Fibroblast of upper back skin (primary cell): ENCODE data around the gene EIF2S3.
"Not testable (repeated sequence)": the region's sequence is repeated elsewhere in the genome, so short reads cannot be mapped to it uniquely, and the experiment has no call there.

Experiments used
- DNase-seq: peaks from one replicate; pipeline ENCODE4 v3.0.0-alpha.2; 2013

EIF2S3 gene

GRCh38 chrX:24050522-24051318 is 4.0 kb upstream of the EIF2S3 start:
- DNase-seq, result not testable (repeated sequence)

DNA sequence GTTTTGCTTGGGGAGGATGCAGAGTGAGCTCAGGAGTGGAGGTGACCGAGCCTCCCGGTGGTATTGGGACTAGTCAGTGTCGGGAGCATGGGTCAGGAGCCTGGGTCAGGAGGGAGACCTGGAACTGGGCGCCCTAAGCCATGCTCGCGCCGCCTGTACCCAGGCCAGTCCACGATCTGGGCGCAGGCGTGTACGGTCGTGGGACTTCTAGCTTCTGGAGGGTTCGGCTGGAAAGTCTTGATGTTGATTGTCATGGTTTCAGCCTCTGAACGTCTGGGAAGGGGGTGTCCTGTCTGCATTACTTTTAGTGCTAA is 244 bp downstream of the EIF2S3 start:
- no peak for DNase-seq

DNA sequence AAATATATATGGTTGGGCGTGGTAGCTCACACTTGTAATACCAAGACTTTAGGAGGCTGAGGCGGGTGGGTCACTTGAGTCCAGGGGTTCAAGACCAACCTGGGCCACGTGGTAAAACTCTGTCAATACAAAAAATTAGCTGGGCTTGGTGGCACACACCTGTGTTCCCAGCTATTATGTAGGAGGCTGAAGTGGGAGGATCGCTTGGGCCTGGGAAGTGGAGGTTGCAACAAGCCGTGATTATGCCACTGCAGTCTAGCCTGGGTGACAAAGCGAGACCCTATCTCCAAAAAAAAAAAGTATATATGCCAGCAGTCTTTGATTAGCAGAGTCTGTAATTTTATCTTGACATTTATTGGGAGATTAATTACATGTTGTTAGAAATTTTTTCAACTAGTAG is 8.7 kb downstream of the EIF2S3 start:
- DNase-seq, result no peak

DNA sequence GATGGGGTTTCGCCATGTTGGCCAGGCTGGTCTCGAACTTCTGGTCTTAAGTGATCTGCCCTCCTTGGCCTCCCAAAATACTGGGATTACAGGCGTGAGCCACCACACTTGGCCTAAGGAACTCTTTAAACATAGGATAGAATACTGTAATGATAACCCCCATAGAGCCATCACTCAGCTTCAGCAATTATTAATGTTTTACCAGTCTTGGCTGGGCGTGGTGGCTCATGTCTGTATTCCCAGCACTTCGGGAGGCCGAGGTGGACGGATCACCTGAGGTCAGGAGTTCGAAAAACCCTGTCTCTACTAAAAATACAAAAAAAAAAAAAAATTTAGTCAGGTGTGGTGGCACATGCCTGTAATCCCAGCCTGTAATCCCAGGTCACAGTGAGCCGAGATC is 15.1 kb downstream of the EIF2S3 start:
- no peak for DNase-seq

DNA sequence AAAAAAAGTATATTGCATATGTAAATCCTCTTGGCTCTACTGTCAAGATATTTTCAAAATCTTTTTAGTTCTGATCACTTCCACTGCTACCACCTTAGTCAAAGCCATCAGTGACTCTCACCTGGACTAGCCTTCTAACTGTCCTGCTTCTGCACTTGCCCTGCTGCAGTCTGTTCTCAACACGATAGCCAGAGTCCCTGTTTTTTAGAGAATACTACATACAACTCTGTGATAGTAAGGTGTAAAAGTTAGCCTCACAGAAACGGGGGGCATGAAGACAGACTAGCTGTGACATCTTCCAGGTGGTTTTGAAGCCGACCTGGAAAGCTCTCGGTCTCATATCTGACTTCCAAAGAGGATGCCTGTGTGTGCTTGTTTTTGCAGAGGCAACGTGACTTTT is 24.7 kb downstream of the EIF2S3 start:
- no peak for DNase-seq

- DNase-seq, result not testable (repeated sequence)
Observed at GRCh38 chrX:24080245-24080644, 25.5 kb downstream of the EIF2S3 start.

DNA sequence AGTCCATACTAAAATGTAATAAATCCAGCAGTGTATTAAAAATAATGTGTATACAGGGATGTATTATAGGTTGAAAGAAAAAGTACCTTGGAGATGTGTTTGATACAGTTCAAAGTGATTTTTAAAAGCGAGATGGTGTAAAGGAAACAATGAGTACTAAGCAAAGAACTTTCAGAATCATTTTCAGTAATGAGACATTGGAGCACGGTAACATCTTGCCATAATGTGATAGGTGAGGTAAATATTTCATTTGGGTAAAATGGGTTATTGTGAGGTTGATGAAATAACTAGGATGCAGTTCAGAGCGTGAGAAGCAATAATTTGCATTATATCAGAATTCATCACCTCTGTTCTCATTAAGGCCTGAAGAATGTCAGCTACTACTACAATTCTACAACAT is 25.9 kb downstream of the EIF2S3 start:
- no peak for DNase-seq

- peak; percentile 44 for DNase-seq
Observed at GRCh38 chrX:24081661-24082154, 27.0 kb downstream of the EIF2S3 start.

DNA sequence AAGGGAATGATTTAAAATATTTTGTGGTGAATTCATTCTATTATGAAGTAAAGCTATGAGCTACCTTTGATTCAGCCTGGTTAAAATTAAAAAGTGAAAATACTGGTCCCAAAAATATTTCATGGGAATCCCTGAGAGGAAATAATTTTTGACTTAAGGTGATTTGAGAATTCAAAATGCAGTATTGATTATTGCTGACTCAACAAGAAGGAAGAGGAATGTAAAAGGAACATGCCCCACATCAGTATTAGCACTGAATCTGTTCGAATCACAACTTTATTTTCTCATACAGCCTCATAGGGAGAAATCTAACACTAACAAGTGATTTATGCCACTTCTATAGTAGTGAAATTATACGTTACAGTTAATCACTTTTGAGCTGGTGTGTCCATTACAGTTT is 27.7 kb downstream of the EIF2S3 start:
- no peak for DNase-seq

DNA sequence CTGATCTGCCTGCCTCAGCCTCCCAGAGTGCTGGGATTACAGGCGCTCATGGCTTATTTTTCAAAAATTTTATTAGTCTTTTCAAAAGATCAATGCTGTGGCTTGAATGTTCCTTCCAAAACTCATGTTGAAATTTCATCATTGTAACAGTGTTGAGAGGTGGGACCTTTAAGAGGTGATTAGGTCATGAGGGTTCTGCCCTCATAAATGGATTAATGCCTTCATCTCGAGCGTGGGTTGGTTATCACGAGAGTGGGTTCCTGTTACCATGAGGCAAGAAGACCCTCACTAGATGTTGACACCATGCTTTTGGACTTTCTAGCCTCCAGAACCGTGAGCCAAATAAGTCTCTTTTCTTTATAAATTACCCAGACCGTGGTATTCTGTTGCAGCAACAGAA is 30.3 kb downstream of the EIF2S3 start:
- DNase-seq, result no peak

DNA sequence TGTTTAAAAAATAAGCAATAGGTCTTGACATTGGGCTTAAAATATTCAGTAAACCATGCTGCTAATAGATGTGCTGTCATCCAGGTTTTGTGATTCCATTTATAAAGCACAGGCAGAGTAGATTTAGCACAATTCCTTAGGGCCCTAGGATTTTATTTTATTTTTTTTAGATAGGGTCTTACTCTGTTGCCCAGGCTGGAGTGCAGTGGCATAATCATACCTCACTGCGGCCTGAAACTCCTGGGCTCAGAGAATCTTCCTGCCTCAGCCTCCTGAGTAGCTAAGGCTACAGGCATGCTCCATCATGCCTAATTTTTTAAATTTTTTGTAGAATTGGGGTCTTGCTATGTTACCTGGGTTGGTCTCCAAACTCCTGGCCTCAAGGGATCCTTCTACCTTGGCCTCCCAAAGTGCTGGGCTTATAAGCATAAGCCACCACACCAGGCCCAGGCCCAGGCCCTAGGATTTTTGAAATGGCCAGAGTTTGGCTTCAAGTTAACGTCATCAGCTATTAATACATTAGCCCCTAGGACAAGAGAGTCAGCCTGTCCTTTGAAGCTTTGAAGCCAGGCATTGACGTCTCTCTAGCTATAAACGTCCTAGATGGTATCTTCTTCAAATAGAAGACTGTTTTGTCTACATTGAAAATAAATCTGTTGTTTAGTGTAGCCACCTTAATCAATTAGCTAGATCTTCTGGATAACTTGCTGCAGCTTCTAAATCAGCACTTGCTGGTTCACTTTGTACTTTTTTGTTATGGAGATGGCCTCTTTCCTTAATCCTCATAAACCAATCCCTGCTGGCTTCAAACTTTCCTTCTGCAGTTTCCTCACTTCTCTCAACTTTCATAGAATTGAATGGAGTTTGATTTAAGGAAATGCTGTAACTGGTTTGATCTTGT is 35.8 kb downstream of the EIF2S3 start:
- DNase-seq, result no peak

DNA sequence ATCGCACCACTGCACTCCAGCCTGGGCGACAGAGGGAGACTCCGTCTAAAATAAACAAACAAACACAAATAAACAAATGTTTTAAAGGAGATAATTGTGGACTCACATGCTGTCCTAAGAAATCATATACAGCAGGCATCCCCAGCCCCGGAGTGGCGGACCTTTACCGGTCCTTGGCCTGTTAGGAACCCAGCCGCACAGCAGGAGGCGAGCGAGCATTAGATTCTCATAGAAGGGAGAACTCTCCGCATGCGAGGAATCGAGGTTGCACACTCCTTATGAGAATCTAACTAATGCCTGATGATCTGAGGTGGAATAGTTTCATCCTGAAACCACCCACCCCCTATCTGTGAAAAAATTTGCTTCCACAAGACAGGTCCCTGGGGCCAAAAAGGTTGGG is 39.0 kb downstream of the EIF2S3 start:
- no peak for DNase-seq

- peak; percentile 21 for DNase-seq
Observed at GRCh38 chrX:24097741-24098260, 43.0 kb downstream of the EIF2S3 start.

GRCh38 chrX:24098932-24099331 is 44.2 kb downstream of the EIF2S3 start:
- no peak for DNase-seq

- DNase-seq, result no peak
Observed at GRCh38 chrX:24099394-24099793, 44.6 kb downstream of the EIF2S3 start.

DNA sequence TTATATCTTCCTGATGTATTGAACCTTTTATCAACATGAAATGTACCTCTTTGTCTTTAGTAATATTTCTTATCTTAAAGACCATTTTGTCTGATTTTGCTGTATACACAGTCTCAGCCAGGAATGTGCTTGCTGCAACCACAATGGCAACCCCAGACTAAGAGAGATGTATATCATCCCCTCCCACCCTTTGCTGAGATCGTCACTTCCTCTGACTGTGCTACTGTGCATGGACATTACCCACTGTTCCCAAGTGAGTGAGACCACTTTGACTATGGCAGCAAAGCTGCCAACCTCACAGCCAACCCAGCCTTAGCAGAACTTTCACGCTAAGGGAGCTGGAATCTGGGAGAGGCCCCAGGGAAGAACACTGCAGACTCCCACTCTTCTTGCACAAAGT is 46.0 kb downstream of the EIF2S3 start:
- DNase-seq, result peak; percentile 38

GRCh38 chrX:24110069-24110468 is 55.3 kb downstream of the EIF2S3 start:
- peak; percentile 13 for DNase-seq

GRCh38 chrX:24113181-24113580 is 58.4 kb downstream of the EIF2S3 start:
- peak; percentile 47 for DNase-seq

GRCh38 chrX:24117258-24117657 is 62.5 kb downstream of the EIF2S3 start:
- peak; percentile 65 for DNase-seq

- DNase-seq, result no peak
Observed at GRCh38 chrX:24124244-24124799, 69.6 kb downstream of the EIF2S3 start.

DNA sequence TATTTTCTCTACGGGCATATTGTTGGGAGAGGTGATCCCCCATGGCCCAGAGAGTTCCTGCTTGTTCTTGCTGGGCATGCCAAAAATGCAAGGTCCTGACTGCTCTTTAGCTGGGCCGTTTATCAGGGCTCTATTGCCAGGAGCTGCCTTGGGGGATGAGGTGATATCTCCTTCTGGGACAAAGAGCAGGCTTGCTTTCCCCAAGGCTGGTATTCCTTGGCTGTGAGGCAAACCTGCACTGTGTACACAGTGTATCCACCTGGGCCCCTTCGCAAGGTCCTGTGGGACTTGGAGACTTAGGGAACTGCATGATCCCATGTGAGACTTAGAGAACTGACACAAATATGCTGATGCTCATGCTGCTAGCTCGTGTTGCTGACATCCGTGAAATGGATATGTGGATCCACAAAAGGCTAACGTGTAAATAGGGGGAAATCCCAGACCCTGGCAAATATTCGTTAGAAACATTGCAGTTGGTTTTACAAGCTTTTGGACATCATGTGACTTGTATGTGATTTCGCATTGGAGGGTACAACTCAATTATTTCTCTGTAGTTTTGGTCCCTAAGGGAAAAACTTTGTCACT is 70.4 kb downstream of the EIF2S3 start:
- no peak for DNase-seq
